Fibroblast of skin of abdomen (primary cell): ENCODE data around the gene ERCC6L2. TPM values are rescaled to one million over a fixed set of nuclear protein-coding genes. Genes with fewer than 3 reads are reported as not detected.

ENCODE experiments used
- DNase-seq: peaks from one replicate; pipeline ENCODE4 v3.0.0-alpha.2; 2013
- polyA plus RNA-seq, 2 experiments: library from polyadenylated mRNA; unstranded; fragments of 120-200 nt; gene quantifications; one replicate each; pipeline ENCODE4 v1.2.1, GENCODE V29; 2013; ENCODE audit not compliant: insufficient read length in 2 of 2

Gene ERCC6L2
- polyA plus RNA-seq (2013, experiment 1 of 2; ENCODE audit: insufficient read length) = 17.5 TPM
- 14.3 TPM for polyA plus RNA-seq (2013, experiment 2 of 2; ENCODE audit: insufficient read length)

GRCh38 chr9:95875305-95876137 is at the start of gene ERCC6L2:
Gene ERCC6L2, plus strand, starts transcription at chr9:95875691. Its CDS starts 348 bp downstream, at chr9:95876039.
- DNase-seq = peak; percentile 99

GRCh38 chr9:95826183-95826838 is 49.2 kb upstream of the ERCC6L2 start:
- no peak for DNase-seq

GRCh38 chr9:95830768-95831167 is 44.7 kb upstream of the ERCC6L2 start:
- no peak for DNase-seq

GRCh38 chr9:95831810-95832209 is 43.7 kb upstream of the ERCC6L2 start:
- no peak for DNase-seq

- no peak for DNase-seq
Measured at GRCh38 chr9:95833546-95834178, 41.8 kb upstream of the ERCC6L2 start.

GRCh38 chr9:95834281-95834907 is 41.1 kb upstream of the ERCC6L2 start:
- peak; percentile 37 for DNase-seq

- DNase-seq = no peak
Measured at GRCh38 chr9:95835393-95835792, 40.1 kb upstream of the ERCC6L2 start.

- peak; percentile 64 for DNase-seq
Measured at GRCh38 chr9:95836072-95836471, 39.4 kb upstream of the ERCC6L2 start.

GRCh38 chr9:95839012-95839411 is 36.5 kb upstream of the ERCC6L2 start:
- DNase-seq = no peak

- no peak for DNase-seq
Measured at GRCh38 chr9:95840074-95840473, 35.4 kb upstream of the ERCC6L2 start.

GRCh38 chr9:95841377-95841776 is 34.1 kb upstream of the ERCC6L2 start:
- no peak for DNase-seq

GRCh38 chr9:95845751-95846150 is 29.7 kb upstream of the ERCC6L2 start:
- DNase-seq = no peak

GRCh38 chr9:95848764-95849163 is 26.7 kb upstream of the ERCC6L2 start:
- DNase-seq = no peak

GRCh38 chr9:95852059-95853032 is 23.1 kb upstream of the ERCC6L2 start:
- peak; percentile 81 for DNase-seq

GRCh38 chr9:95854386-95855020 is 21.0 kb upstream of the ERCC6L2 start:
- peak; percentile 86 for DNase-seq

GRCh38 chr9:95855961-95856360 is 19.5 kb upstream of the ERCC6L2 start:
- DNase-seq = no peak

- peak; percentile 92 for DNase-seq
Measured at GRCh38 chr9:95857124-95857523, 18.4 kb upstream of the ERCC6L2 start.

GRCh38 chr9:95857896-95858295 is 17.6 kb upstream of the ERCC6L2 start:
- DNase-seq = no peak

GRCh38 chr9:95862343-95862742 is 13.1 kb upstream of the ERCC6L2 start:
- DNase-seq = no peak

GRCh38 chr9:95864852-95865580 is 10.5 kb upstream of the ERCC6L2 start:
- no peak for DNase-seq
